Keratinocyte (primary cell): ENCODE results near the gene CDC42BPG. TPM values are rescaled to one million over a fixed set of nuclear protein-coding genes. Genes with fewer than 3 reads are reported as not detected.

Source experiments
- DNase-seq: peaks from one replicate; pipeline ENCODE4 v3.0.0-alpha.2; 2011; ENCODE audit warnings: low read depth, missing footprints, low spot score
- FAIRE-seq: peaks from 2 replicates; lab custom pipeline; 2011; peaks lifted over from hg19 to GRCh38; lab: Jason Lieb, UNC
- H2AFZ ChIP-seq: 2 replicates; pipeline ENCODE4 v1.6.0; 2012; ENCODE audit warnings: low read length, control low read depth, inconsistent platforms; ENCODE audit not compliant: control insufficient read depth
- H3K27ac ChIP-seq: 2 replicates; pipeline ENCODE4 v1.5.1; 2011; ENCODE audit warnings: low read length; ENCODE audit not compliant: control insufficient read depth, insufficient read depth
- H3K27me3 ChIP-seq: 3 replicates; pipeline ENCODE4 v1.6.0; 2011; ENCODE audit warnings: low read length; ENCODE audit not compliant: control insufficient read depth, insufficient read depth; ENCODE audit errors: extremely low read depth
- H3K36me3 ChIP-seq, 2 experiments: 2 replicates in 1 of 2; 3 replicates in 1 of 2; pipeline ENCODE4 v1.5.1; 2011; ENCODE audit warnings: low read length in 2 of 2, mild to moderate bottlenecking in 1 of 2; ENCODE audit not compliant: control insufficient read depth in 2 of 2, insufficient read depth in 2 of 2; ENCODE audit errors: extremely low read depth in 1 of 2
- H3K4me1 ChIP-seq: 3 replicates; pipeline ENCODE4 v1.5.1; 2011; ENCODE audit warnings: low read length; ENCODE audit not compliant: control insufficient read depth, insufficient read depth; ENCODE audit errors: extremely low read depth
- H3K4me2 ChIP-seq: 3 replicates; pipeline ENCODE4 v1.6.0; 2011; ENCODE audit warnings: low read depth, low read length; ENCODE audit not compliant: control insufficient read depth, insufficient read depth; ENCODE audit errors: extremely low read depth
- H3K4me3 ChIP-seq, 3 experiments: fragments of 200-600 bp in 1 of 3; sonication (generic) in 1 of 3; 2 replicates in 2 of 3; 3 replicates in 1 of 3; pipeline ENCODE4 v1.5.1; 2011 to 2016; ENCODE audit warnings: low read length in 3 of 3, mild to moderate bottlenecking in 3 of 3, control low read depth in 2 of 3, inconsistent platforms in 1 of 3, low read depth in 1 of 3, mixed read lengths in 1 of 3, mixed run types in 1 of 3, moderate library complexity in 1 of 3; ENCODE audit not compliant: control insufficient read depth in 2 of 3, insufficient read depth in 2 of 3; ENCODE audit errors: extremely low read depth in 1 of 3
- H3K79me2 ChIP-seq: 2 replicates; pipeline ENCODE4 v1.6.0; 2012; ENCODE audit warnings: low read length; ENCODE audit not compliant: control insufficient read depth, insufficient read depth
- H3K9ac ChIP-seq: 3 replicates; pipeline ENCODE4 v1.6.0; 2011; ENCODE audit warnings: low read length; ENCODE audit not compliant: control insufficient read depth, insufficient read depth; ENCODE audit errors: extremely low read depth
- H3K9me1 ChIP-seq: 3 replicates; pipeline ENCODE4 v1.6.0; 2011; ENCODE audit warnings: low read length; ENCODE audit not compliant: control insufficient read depth, insufficient read depth; ENCODE audit errors: extremely low read depth
- H3K9me3 ChIP-seq: 2 replicates; pipeline ENCODE4 v1.5.1; 2012; ENCODE audit warnings: low read depth, low read length; ENCODE audit not compliant: control insufficient read depth
- H4K20me1 ChIP-seq: 3 replicates; pipeline ENCODE4 v1.6.0; 2011; ENCODE audit warnings: low read length; ENCODE audit not compliant: control insufficient read depth, insufficient read depth; ENCODE audit errors: extremely low read depth
- EZH2 ChIP-seq: IDR thresholded peaks from one replicate; pipeline ENCODE4 v1.6.1; 2012; ENCODE audit warnings: inconsistent platforms, mild to moderate bottlenecking, low read length, moderate library complexity
- dilution Hi-C: fragments of 300-500 bp; cut with MboI; formaldehyde crosslinking; loops from one replicate; pipeline ENCODE4 v1.7.0; 2020; ENCODE audit warnings: low sequenced_read_pairs; ENCODE audit not compliant: extremely low pct_ligation_motif_present
- polyA plus RNA-seq, 5 experiments: library from polyadenylated mRNA; depleted of rRNA in 3 of 5; stranded (reverse) in 3 of 5; stranded (forward) in 1 of 5; unstranded in 1 of 5; fragments of >200 nt; gene quantifications; 1 replicate in 1 of 5; 2 replicates in 3 of 5; 3 replicates in 1 of 5; pipeline versions ENCODE4 v1.2.1 to v1.2.3, GENCODE V29; 2011 to 2012; ENCODE audit warnings: missing spikeins in 2 of 5, low read depth in 1 of 5, low replicate concordance in 1 of 5
- TF ChIP-seq, protein P1 (sequence below), 3 experiments: IDR thresholded peaks in 1 of 3; conservative IDR thresholded peaks in 1 of 3; optimal IDR thresholded peaks in 1 of 3; 2 replicates in 2 of 3; 3 replicates in 1 of 3; pipeline versions ENCODE3 to v1.5.1; 2011; ENCODE audit warnings: low read length in 3 of 3, mild to moderate bottlenecking in 3 of 3, moderate library complexity in 2 of 3, control low read depth in 1 of 3, inconsistent platforms in 1 of 3; ENCODE audit not compliant: insufficient read depth in 2 of 3; ENCODE audit errors: extremely low read depth in 1 of 3

Gene CDC42BPG
- polyA plus RNA-seq, 1 donor (not counting 4 experiments of a cell fraction or from before 2014, with no cell fraction given), result 2.5 TPM

- FAIRE-seq, result peak; percentile 80
- DNase-seq, result peak; percentile 54
- no peak for TF ChIP-seq EZH2
- TF ChIP-seq, protein P1, sequence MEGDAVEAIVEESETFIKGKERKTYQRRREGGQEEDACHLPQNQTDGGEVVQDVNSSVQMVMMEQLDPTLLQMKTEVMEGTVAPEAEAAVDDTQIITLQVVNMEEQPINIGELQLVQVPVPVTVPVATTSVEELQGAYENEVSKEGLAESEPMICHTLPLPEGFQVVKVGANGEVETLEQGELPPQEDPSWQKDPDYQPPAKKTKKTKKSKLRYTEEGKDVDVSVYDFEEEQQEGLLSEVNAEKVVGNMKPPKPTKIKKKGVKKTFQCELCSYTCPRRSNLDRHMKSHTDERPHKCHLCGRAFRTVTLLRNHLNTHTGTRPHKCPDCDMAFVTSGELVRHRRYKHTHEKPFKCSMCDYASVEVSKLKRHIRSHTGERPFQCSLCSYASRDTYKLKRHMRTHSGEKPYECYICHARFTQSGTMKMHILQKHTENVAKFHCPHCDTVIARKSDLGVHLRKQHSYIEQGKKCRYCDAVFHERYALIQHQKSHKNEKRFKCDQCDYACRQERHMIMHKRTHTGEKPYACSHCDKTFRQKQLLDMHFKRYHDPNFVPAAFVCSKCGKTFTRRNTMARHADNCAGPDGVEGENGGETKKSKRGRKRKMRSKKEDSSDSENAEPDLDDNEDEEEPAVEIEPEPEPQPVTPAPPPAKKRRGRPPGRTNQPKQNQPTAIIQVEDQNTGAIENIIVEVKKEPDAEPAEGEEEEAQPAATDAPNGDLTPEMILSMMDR (optimal IDR thresholded peaks at IDR 0.05 in 1 of 3, IDR thresholded peaks at IDR 0.05 in 1 of 3, conservative IDR thresholded peaks at IDR 0.05 in 1 of 3; ENCODE audit: extremely low read depth in 1 of 3, insufficient read depth in 2 of 3, low read length in 3 of 3), result no peak
- Histone ChIP-seq H3K36me3 (peaks cover 0 to under 1% of the 10 kb centered on the region in 2 experiments), H3K9ac (no peak overlapping the region), H3K79me2 (peaks cover 19% of the 10 kb centered on the region), H3K27ac (no peak overlapping the region), H3K9me3 (no peaks in the 10 kb centered on the region), H2AFZ (no peak overlapping the region), H3K4me1 (peaks cover 30% of the 10 kb centered on the region), H3K4me2 (peak overlapping the region; percentile 29), H4K20me1 (peaks cover 5% of the 10 kb centered on the region), H3K27me3 (no peaks in the 10 kb centered on the region), H3K9me1 (peaks cover 2% of the 10 kb centered on the region), H3K4me3 (no peak overlapping the region)
- dilution Hi-C loops, result no loop called here
Measured at GRCh38 chr11:64881476-64881875, 37.0 kb upstream of the CDC42BPG start.

- DNase-seq (no peak), FAIRE-seq (no peak)
- H3K27me3 ChIP-seq, result no peaks in the 10 kb centered on the region
- H3K4me2 ChIP-seq, result no peak overlapping the region
- no peaks in the 10 kb centered on the region for H3K9me3 ChIP-seq
- no peak overlapping the region for H3K9ac ChIP-seq
- H3K27ac ChIP-seq, result no peak overlapping the region
- peaks cover 29% of the 10 kb centered on the region for H3K79me2 ChIP-seq
- H4K20me1 ChIP-seq, result peaks cover 16% of the 10 kb centered on the region
- TF ChIP-seq EZH2, result no peak
- peaks cover 3% of the 10 kb centered on the region for H3K9me1 ChIP-seq
- H3K4me1 ChIP-seq, result peaks cover 33% of the 10 kb centered on the region
- H2AFZ ChIP-seq, result no peak overlapping the region
- dilution Hi-C loops, result no loop called here
- H3K36me3 ChIP-seq, result peaks cover 0 to 7% of the 10 kb centered on the region in 2 experiments
- no peak overlapping the region for H3K4me3 ChIP-seq
Measured at GRCh38 chr11:64880240-64881001, 36.0 kb upstream of the CDC42BPG start.
